CD4-positive, alpha-beta T cell treated with Interleukin-6 at 100 ng/mL for 8 hours (primary cell): ENCODE data around the gene RETREG2.

ENCODE experiments used
- DNase-seq: peaks from one replicate; pipeline ENCODE4 v3.0.0-alpha.2; 2020; ENCODE audit warnings: mixed read lengths, low spot score

RETREG2 gene

DNA sequence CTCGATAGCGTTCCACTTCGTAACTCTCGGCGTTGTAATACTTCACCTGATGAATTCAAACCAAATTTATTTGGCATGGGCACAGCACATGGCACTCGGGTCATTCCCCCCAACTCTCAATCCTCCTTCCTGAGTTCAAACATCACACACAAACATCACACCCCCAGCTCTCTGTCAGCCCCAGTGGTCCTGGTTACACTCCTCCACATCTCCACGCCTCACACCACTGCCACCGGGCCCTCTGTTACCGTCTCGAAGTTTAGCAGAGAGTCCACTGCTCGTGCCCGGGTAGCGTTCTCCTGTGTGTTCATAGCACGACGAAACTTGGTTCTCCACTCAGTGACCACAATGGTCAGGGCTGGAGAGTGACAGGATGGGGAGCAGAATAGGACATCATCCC lies 36.1 kb downstream of the RETREG2 start:
- DNase-seq: no peak

- DNase-seq: no peak
Observed at GRCh38 chr2:219214786-219215185, 36.7 kb downstream of the RETREG2 start.

DNA sequence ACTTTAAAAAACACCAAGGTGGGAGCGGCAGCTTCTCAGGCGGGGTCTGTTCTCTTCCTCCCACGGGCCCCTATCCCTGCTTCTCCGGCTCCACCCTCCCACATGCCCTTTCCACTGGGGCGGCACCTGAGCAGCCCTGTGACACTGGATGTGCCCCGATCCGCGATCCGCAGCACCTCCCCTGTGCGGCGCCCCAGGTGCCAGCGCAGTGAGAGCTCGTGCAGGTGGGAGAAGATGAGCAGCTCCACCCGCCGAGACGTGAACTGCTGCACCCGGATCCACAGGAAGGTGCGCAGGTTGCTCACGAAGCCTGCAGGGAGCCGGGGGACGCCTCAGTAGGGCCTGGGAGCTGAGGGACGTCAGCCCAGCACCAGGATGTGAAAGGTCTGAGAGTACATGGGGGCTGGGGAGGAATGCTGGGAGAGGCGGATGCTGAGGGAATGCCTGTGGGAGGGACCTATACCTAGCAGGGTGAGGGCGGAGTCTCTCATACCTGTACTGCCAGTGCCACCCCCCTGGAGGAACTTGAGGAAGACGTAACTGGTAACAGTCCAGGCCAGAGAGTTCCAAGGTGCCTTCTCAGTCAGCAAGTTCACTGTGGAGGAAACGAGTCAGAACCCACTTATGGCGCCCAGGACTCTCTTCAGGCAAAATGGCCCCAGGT lies 37.9 kb downstream of the RETREG2 start:
- DNase-seq: no peak

DNA sequence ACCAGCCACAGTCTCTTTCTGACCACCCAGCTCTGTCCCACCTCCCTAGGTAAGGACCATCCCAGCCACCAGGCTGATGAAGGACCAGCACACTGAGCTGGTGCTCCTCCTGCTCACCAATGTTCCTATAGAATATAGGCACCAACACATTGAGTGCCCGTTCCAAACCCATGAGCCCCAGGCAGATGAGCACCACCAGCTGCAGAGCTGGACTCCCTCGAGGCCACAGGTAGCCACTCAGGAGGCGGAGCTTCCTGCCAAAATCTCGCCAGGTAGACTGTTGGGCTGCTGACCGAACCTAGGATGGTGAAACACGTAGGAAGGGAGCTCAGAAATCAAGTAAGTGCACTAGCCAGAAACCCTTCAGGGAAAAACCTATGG lies 38.5 kb downstream of the RETREG2 start:
- DNase-seq: no peak

DNA sequence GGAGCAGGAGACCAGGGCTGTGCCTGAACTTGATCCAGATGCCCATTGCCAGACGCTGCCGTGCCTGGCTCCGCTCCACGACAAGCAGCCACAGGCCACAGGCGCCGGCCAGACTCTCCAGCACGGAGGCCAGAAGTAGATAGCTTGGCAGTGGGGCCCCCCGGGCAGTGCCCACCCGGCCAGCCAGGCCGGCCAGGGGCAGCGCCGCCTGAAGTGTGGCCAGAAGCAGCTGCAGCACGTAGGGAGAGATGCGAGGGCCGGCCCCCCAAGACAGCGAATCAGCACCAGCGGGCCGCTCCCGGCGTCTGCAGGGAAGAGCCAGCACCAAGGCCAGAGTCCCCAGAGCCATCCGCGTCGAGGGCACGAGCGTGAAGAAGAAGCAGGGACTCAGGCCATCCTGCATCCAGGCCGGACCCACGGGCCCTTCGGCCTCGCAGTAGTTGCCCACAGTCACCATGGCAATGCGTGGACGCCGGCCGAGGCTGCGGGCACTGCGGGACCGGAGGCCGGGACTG lies 40.2 kb downstream of the RETREG2 start:
- no peak for DNase-seq

GRCh38 chr2:219218732-219219701 lies 40.9 kb downstream of the RETREG2 start, which contains the start of gene ABCB6:
Gene ABCB6, minus strand, starts transcription at chr2:219218958. Its CDS starts 285 bp downstream, at chr2:219218673.
- peak; percentile 87 for DNase-seq

- no peak for DNase-seq
Observed at GRCh38 chr2:219219784-219220532, 41.9 kb downstream of the RETREG2 start.

DNA sequence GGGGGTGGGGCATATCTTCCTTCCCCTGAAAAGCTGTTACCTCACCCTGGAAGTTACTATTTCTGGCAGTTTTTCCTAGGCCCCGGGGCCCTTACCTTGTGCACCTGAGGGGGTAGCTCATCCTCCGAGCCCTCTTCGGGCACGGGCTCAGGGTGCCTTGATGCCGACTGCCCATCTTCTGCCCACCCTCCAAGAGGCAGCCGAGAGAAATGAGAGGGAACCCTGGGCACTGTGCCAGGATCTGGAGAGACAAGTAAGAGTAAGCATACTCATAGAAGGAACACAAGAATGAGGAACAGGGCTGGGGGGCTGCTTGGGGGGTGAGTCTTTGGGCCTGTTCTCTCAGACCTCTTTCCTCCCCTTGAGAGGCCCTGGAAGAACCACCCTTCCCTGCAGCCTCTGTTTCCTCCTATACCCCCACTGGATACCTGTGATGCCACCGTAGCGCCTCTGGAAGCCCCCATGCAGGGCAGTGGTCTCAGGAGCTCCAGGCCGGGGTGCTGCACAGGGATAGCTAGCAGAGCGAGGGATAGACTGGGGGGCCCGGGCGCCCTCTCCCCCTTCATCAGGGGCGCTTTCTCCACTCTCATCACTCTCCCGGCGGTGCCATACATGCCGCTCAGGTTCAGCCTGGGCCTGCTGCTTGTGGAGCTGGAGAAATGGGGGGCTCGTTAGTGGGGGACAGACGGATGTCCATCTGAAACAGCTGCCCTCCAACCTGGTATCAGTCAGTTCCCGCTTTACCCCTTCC lies 42.8 kb downstream of the RETREG2 start:
- no peak for DNase-seq

- no peak for DNase-seq
Observed at GRCh38 chr2:219221957-219222518, 44.0 kb downstream of the RETREG2 start.

DNA sequence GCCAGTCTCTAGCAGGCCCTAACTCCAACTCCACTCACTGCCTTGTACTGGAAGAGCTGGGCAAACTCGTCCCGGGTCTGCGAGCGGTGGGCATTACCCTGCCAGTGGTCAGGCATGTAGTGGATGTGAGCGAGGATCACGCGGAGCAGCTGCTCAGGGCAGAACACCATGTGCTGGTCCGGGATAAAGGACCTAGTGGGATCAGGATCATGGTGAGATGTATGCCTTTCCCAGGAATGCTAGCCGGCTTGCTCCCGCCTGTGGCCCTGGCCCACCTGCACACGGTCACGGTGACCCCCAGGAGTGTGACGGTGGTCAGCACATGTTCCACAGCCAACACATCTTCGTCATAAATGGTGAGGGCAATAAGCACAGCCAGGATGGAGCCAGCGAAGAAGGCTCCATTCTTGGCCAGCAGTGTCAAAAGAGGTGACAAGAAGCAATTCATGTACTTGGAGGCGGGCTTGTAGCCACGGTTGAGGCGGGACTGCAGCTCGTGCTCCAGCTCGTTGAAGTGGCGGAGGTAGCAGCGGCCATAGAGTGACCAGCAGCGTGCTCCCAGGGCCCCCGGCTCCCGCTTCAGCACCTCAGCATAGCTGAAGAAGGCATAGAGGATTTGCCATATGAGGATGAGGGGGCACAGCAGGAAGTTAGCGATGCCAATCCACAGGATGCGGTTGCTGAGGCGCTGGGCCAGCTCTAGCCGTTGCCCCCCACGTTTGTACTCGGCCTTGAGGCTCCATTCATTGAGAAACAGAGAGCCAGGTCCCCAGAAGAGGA lies 45.9 kb downstream of the RETREG2 start:
- no peak for DNase-seq

- no peak for DNase-seq
Observed at GRCh38 chr2:219225350-219225749, 47.3 kb downstream of the RETREG2 start.

DNA sequence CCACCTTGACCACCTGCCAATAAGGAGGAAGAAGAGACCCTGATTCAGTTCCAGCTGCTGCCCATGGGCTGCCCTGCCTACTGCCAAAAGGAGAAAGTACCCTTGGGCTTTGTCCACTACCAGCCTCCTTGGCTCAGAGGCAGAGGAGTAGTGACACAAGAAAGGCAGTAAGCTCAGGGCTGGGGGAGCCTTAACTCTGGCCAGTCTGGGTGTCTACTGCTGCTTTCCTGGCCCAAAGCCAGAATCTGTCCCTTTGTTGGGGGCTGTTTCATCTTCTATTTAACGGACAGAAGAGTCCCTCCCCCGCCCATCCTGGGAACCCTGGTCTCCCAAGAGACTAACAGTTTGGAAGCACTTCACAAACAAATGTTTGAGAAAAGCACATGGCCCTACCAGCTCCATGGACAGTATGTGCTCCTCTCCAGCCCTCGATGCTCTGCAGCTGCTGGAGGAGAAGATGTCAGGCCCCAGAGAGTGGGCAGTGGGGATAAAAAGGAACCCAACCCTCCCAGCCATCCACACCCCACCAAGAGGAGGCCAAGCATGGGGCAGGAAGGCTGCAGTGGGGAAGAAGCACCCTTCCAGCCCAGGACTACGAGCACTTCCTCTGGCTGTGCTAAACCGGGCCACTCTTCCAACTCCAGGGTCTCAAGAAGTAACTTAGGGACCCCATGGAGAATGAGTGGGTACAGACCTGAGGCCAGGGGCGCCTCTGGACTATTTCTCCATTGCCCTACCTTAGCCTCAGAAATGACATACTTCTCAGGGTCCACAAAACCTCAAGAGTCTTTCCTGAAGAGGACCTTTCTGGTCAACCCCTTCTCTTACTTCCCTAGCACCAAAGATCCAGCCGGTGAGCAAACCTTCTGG lies 50.2 kb downstream of the RETREG2 start:
- no peak for DNase-seq

GRCh38 chr2:219228911-219229304 lies 50.8 kb downstream of the RETREG2 start:
- DNase-seq: no peak

DNA sequence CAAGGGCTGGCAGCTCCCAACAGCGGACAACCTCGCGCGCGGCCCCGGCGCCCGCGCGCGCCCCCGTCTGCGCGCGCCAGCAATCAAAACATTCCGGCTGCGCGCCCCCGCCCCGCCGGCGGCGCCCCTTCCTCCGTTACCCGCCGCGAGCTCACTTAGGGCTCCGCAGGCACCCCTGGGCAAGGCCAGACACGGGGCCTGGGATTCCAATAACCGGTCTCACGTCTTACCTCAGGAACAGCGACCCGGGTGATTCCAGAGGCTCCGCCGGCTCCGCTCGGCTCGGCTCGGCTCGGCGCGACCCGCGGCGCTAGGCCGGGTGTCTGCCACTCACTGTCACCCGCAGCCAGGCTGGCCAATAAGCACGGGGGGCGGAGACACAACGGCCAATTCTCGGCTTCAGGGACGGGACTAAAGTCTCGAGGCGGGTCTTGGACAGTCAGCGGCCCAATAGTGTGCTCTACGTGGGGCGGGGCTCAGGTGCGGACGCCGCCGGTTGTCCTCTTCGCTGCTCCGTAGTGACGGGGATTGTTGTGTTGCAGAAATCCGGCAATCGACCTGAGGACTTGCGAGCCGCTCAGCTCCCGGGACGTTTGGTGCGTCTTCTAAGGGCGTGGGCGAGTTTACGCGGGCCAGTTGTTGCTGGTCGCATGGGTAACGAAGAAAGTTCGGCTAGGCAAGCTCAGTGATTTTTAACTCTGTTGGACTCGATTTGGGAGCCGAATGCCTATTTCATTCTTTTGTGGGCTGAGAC lies 51.4 kb downstream of the RETREG2 start, which contains the start of the genes ANKZF1 and ATG9A:
Gene ANKZF1 (plus strand): TSS at position 502 of the 754 bp plus-strand sequence. CDS start 452 bp downstream, outside the sequence.
Gene ATG9A (minus strand): TSS at position 332 of the 754 bp plus-strand sequence. CDS start 1,612 bp downstream, outside the sequence.
- peak; percentile 98 for DNase-seq

DNA sequence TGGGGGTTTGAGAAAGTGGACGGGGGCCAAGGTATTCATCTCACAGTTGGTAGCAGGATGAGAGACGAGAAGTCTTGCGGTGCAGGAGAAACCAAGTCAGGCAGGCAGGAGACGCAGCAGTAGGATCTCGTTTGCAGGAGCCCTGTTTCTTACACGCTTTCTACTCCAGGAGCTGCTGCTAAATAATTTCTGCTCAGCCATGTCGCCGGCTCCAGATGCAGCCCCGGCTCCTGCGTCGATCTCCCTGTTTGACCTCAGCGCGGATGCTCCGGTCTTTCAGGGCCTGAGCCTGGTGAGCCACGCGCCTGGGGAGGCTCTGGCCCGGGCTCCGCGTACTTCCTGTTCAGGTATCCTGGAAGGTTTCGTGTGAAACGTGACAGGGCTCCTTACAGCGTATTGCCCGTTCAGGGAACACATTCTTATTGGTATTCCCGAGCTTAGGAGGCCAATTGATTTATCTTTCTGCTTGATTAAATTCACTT lies 52.0 kb downstream of the RETREG2 start:
- peak; percentile 36 for DNase-seq

DNA sequence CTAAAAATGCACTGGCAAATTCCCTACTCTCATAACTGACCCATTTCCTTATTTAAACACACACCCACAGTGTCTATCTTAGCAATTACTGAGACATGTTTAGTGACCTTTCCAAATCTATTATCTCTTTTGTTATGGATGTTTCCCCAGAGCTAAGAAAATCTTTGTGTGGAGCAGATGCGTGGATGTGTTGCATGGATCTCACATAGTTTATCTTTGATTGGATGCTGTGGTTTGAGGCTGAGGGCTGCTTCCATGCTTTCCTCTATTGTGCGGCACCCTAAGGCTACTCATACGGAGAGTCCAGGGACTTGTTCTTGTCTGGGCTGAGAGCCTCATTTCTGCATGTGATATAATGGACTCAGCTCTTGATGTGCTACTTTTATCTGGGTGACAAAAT lies 56.3 kb downstream of the RETREG2 start:
- DNase-seq: no peak
